OCI-LY3 (cell line): ENCODE data around the gene CHRM1.

Source experiments
- H2AFZ ChIP-seq: fragments of 200-600, 300-600 bp; shearing (Covaris generic); 2 replicates; pipeline ENCODE4 v1.6.0; 2014; ENCODE audit warnings: antibody characterized with exemption, low read depth, low read length
- H3K27ac ChIP-seq: fragments of 200-600, 300-600 bp; sonication (generic); 2 replicates; pipeline ENCODE4 v1.5.1; 2014; ENCODE audit warnings: mild to moderate bottlenecking, low read length, moderate library complexity, mixed read lengths
- H3K27me3 ChIP-seq: fragments of 200-600, 300-600 bp; sonication (generic); 2 replicates; pipeline ENCODE4 v1.6.1; 2014; ENCODE audit warnings: low read depth, low read length, mixed read lengths
- H3K36me3 ChIP-seq: fragments of 200-600, 300-600 bp; sonication (generic); replicated peaks from 2 replicates; pipeline ENCODE3; 2014; ENCODE audit warnings: low read depth, low read length, mixed read lengths
- H3K4me1 ChIP-seq: fragments of 300-600, 200-600 bp; sonication (generic); 2 replicates; pipeline ENCODE4 v1.6.1; 2014; ENCODE audit warnings: low read length, mixed read lengths
- H3K4me2 ChIP-seq: fragments of 200-600, 300-600 bp; sonication (generic); 2 replicates; pipeline ENCODE4 v1.6.1; 2014; ENCODE audit warnings: low read length, mixed read lengths
- H3K4me3 ChIP-seq: fragments of 300-600, 200-600 bp; sonication (generic); 2 replicates; pipeline ENCODE4 v1.5.1; 2014; ENCODE audit warnings: antibody characterized with exemption, mild to moderate bottlenecking, low read length, moderate library complexity
- H3K79me2 ChIP-seq: fragments of 300-600, 200-600 bp; shearing (Covaris generic); 2 replicates; pipeline ENCODE4 v1.6.1; 2014; ENCODE audit warnings: mild to moderate bottlenecking, low read length, mixed read lengths
- H3K9ac ChIP-seq: fragments of 300-600, 200-600 bp; shearing (Covaris generic); 2 replicates; pipeline ENCODE4 v1.6.0; 2014; ENCODE audit warnings: mild to moderate bottlenecking, low read length, moderate library complexity
- H3K9me3 ChIP-seq: fragments of 200-600, 300-600 bp; shearing (Covaris generic); 2 replicates; pipeline ENCODE4 v1.6.1; 2014; ENCODE audit warnings: low read length, mixed read lengths; ENCODE audit not compliant: insufficient read depth
- H4K20me1 ChIP-seq: fragments of 200-600, 300-600 bp; sonication (generic); 2 replicates; pipeline ENCODE4 v1.6.1; 2016; ENCODE audit warnings: low read length, mixed read lengths; ENCODE audit not compliant: insufficient read depth
- CTCF ChIP-seq: fragments of 200-600, 300-600 bp; sonication (generic); IDR thresholded peaks from 2 replicates; pipeline ENCODE4 v1.5.1; 2014; ENCODE audit warnings: antibody characterized with exemption, low read length, low read depth
- EZH2phosphoT487 ChIP-seq: fragments of 200-600 bp; shearing (Covaris generic); IDR thresholded peaks from 2 replicates; pipeline ENCODE4 v1.6.1; 2018; ENCODE audit warnings: antibody characterized with exemption, mixed run types, low read depth

The CHRM1 gene

GRCh38 chr11:62889484-62890437 lies 31.4 kb downstream of the CHRM1 start:
- no peak overlapping the region for H3K4me3 ChIP-seq
- H3K4me2 ChIP-seq: no peak overlapping the region
- H3K27me3 ChIP-seq: no peaks in the 10 kb centered on the region
- TF ChIP-seq CTCF: no peak
- TF ChIP-seq EZH2phosphoT487: no peak
- no peak overlapping the region for H3K9ac ChIP-seq
- no peaks in the 10 kb centered on the region for H3K9me3 ChIP-seq
- H3K27ac ChIP-seq: no peak overlapping the region
- H3K4me1 ChIP-seq: no peaks in the 10 kb centered on the region
- H3K79me2 ChIP-seq: peaks cover 16% of the 10 kb centered on the region
- H4K20me1 ChIP-seq: peaks cover 46% of the 10 kb centered on the region
- H2AFZ ChIP-seq: no peak overlapping the region
- H3K36me3 ChIP-seq: peaks cover 50% of the 10 kb centered on the region

- TF ChIP-seq EZH2phosphoT487 (no peak), CTCF (no peak)
- H3K27me3 ChIP-seq: no peaks in the 10 kb centered on the region
- H3K27ac ChIP-seq: no peak overlapping the region
- H3K4me3 ChIP-seq: no peak overlapping the region
- no peak overlapping the region for H2AFZ ChIP-seq
- peaks cover 46% of the 10 kb centered on the region for H4K20me1 ChIP-seq
- no peak overlapping the region for H3K4me2 ChIP-seq
- H3K36me3 ChIP-seq: peaks cover 55% of the 10 kb centered on the region
- no peak overlapping the region for H3K9ac ChIP-seq
- H3K79me2 ChIP-seq: peaks cover 21% of the 10 kb centered on the region
- H3K9me3 ChIP-seq: no peaks in the 10 kb centered on the region
- no peaks in the 10 kb centered on the region for H3K4me1 ChIP-seq
Observed at GRCh38 chr11:62889126-62889483, 32.1 kb downstream of the CHRM1 start.

DNA sequence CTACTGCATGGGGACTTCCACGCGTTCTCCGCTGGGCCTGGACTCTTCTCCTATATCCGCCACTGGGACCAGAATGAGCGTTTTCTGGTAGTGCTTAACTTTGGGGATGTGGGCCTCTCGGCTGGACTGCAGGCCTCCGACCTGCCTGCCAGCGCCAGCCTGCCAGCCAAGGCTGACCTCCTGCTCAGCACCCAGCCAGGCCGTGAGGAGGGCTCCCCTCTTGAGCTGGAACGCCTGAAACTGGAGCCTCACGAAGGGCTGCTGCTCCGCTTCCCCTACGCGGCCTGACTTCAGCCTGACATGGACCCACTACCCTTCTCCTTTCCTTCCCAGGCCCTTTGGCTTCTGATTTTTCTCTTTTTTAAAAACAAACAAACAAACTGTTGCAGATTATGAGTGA lies 32.8 kb downstream of the CHRM1 start:
- no peaks in the 10 kb centered on the region for H3K9me3 ChIP-seq
- peaks cover 28% of the 10 kb centered on the region for H3K79me2 ChIP-seq
- H3K4me3 ChIP-seq: no peak overlapping the region
- peaks cover 62% of the 10 kb centered on the region for H3K36me3 ChIP-seq
- TF ChIP-seq EZH2phosphoT487: no peak
- no peak for TF ChIP-seq CTCF
- peaks cover 53% of the 10 kb centered on the region for H4K20me1 ChIP-seq
- H3K27ac ChIP-seq: no peak overlapping the region
- no peak overlapping the region for H2AFZ ChIP-seq
- H3K9ac ChIP-seq: no peak overlapping the region
- H3K4me1 ChIP-seq: no peaks in the 10 kb centered on the region
- H3K27me3 ChIP-seq: no peaks in the 10 kb centered on the region
- no peak overlapping the region for H3K4me2 ChIP-seq

GRCh38 chr11:62885137-62885750 lies 35.9 kb downstream of the CHRM1 start:
- Histone ChIP-seq H4K20me1 (peaks cover 57% of the 10 kb centered on the region), H3K4me3 (no peak overlapping the region), H3K4me2 (no peak overlapping the region), H3K27me3 (no peaks in the 10 kb centered on the region), H3K79me2 (peaks cover 58% of the 10 kb centered on the region), H3K4me1 (peaks cover 13% of the 10 kb centered on the region), H3K27ac (no peak overlapping the region), H2AFZ (no peak overlapping the region), H3K9ac (no peak overlapping the region), H3K9me3 (no peaks in the 10 kb centered on the region), H3K36me3 (peaks cover 84% of the 10 kb centered on the region)
- no peak for TF ChIP-seq EZH2phosphoT487
- TF ChIP-seq CTCF: no peak
